Endothelial cell (in vitro differentiated cells): Measurements from ENCODE around the gene TCF23. TPM values are rescaled to one million over a fixed set of nuclear protein-coding genes. Genes with fewer than 3 reads are reported as not detected.

Source experiments
- DNase-seq: peaks from one replicate; pipeline ENCODE4 v3.0.0; 2021; ENCODE audit warnings: low spot score
- H3K27ac Mint-ChIP-seq: one replicate; pipeline ENCODE4 v1.8.0; 2021; ENCODE audit warnings: mixed read lengths, inconsistent platforms; ENCODE audit not compliant: unreplicated experiment
- H3K27me3 Mint-ChIP-seq: one replicate; pipeline ENCODE4 v1.8.0; 2021; ENCODE audit warnings: mild to moderate bottlenecking, moderate library complexity, mixed read lengths, inconsistent platforms; ENCODE audit not compliant: unreplicated experiment
- H3K36me3 Mint-ChIP-seq: one replicate; pipeline ENCODE4 v1.8.0; 2021; ENCODE audit warnings: mild to moderate bottlenecking, low read depth, mixed read lengths, inconsistent platforms; ENCODE audit not compliant: unreplicated experiment
- H3K4me1 Mint-ChIP-seq: one replicate; pipeline ENCODE4 v1.8.0; 2021; ENCODE audit warnings: mild to moderate bottlenecking, mixed read lengths, inconsistent platforms; ENCODE audit not compliant: unreplicated experiment
- H3K4me3 Mint-ChIP-seq: one replicate; pipeline ENCODE4 v1.8.0; 2021; ENCODE audit warnings: mild to moderate bottlenecking, mixed read lengths, inconsistent platforms; ENCODE audit not compliant: unreplicated experiment
- H3K9me3 Mint-ChIP-seq: one replicate; pipeline ENCODE4 v1.8.0; 2021; ENCODE audit warnings: mixed read lengths, inconsistent platforms; ENCODE audit not compliant: unreplicated experiment
- total RNA-seq: library from RNA; stranded (reverse); fragmentation: NEBNext Ultra II Directional; extraction: Animal tissue kit (Norgen Biotek cat#: 25700); gene quantifications from one replicate; pipeline ENCODE4 v1.2.1, GENCODE V29; 2021; ENCODE audit not compliant: unreplicated experiment
- TF ChIP-seq, protein P1 (sequence below): fragments of 200-600 bp; sonication (generic); IDR thresholded peaks from one replicate; pipeline ENCODE4 v1.5.0; 2021; ENCODE audit warnings: antibody characterized with exemption; ENCODE audit not compliant: unreplicated experiment

The TCF23 gene
- total RNA-seq, 1 donor from 2014 or later: not detected

DNA sequence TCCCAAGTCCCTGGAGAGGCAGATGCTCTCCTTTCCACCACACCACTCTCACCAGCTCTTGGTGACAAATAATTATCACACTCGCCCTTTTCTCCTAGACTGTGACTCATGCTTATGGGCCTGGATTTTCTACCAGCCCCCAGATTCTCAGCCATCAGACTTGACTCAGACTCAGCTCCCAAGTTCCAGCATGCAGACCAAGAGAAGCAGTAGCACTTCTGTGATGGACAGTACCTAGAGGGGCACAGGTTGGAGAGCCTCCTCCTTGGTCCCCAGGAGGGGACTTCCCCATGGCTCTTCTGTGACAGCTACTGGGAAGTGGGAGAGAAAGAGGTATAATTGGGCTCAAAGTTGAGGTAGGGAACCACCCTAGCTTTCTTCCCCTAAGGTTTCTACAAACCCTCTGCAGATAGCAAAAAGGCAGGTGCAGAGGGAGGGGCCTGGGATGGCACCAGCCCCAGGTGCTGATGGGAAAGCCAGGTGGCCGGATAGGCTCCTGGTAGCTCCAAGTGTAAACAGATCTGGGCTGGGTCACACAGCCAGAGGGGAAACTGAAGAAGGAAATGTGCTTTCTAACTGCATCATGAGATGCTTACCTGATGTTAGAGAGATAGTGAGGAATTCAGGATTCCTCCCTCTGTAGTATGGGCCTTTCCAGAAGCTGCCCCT, 4.1 kb downstream of the TCF23 start:
- H3K4me1 Mint-ChIP-seq: no peaks in the 10 kb centered on the region
- no peak for DNase-seq
- no peak overlapping the region for H3K27ac Mint-ChIP-seq
- TF ChIP-seq, protein P1, sequence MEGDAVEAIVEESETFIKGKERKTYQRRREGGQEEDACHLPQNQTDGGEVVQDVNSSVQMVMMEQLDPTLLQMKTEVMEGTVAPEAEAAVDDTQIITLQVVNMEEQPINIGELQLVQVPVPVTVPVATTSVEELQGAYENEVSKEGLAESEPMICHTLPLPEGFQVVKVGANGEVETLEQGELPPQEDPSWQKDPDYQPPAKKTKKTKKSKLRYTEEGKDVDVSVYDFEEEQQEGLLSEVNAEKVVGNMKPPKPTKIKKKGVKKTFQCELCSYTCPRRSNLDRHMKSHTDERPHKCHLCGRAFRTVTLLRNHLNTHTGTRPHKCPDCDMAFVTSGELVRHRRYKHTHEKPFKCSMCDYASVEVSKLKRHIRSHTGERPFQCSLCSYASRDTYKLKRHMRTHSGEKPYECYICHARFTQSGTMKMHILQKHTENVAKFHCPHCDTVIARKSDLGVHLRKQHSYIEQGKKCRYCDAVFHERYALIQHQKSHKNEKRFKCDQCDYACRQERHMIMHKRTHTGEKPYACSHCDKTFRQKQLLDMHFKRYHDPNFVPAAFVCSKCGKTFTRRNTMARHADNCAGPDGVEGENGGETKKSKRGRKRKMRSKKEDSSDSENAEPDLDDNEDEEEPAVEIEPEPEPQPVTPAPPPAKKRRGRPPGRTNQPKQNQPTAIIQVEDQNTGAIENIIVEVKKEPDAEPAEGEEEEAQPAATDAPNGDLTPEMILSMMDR: no peak
- H3K27me3 Mint-ChIP-seq: no peaks in the 10 kb centered on the region
- no peak overlapping the region for H3K4me3 Mint-ChIP-seq
- H3K36me3 Mint-ChIP-seq: no peaks in the 10 kb centered on the region
- H3K9me3 Mint-ChIP-seq: no peaks in the 10 kb centered on the region

GRCh38 chr2:27154488-27154887, 5.7 kb downstream of the TCF23 start:
- no peak for DNase-seq
- Mint-ChIP-seq H3K36me3 (no peaks in the 10 kb centered on the region), H3K9me3 (no peaks in the 10 kb centered on the region), H3K4me3 (no peak overlapping the region), H3K27ac (no peak overlapping the region), H3K4me1 (no peaks in the 10 kb centered on the region), H3K27me3 (no peaks in the 10 kb centered on the region)
- TF ChIP-seq, protein P1: no peak

DNA sequence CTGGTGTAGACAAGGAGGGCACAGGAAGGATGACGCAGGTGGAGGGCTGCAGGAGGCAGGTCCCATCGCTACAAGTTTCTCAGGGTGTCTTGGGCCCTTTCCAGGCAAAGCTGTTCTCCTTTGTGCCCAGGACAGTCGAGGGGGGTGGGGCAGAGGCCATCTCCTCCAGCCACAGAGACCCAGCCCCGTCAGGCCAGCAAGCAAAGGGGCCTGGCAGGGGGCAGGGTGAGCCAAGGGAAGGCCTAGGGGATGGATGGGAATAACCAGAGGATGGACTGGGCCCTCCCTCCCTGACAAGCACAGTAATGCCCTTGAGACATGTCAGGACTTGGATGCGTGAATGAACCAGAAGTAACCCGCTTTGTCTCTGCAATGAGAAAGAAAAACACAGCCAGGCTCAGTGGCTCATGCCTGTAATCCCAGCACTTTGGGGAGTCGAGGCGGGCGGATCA, 6.3 kb downstream of the TCF23 start:
- H3K9me3 Mint-ChIP-seq: no peaks in the 10 kb centered on the region
- no peak for DNase-seq
- no peaks in the 10 kb centered on the region for H3K36me3 Mint-ChIP-seq
- peaks cover 1% of the 10 kb centered on the region for H3K27me3 Mint-ChIP-seq
- TF ChIP-seq, protein P1: no peak
- H3K4me3 Mint-ChIP-seq: no peak overlapping the region
- H3K27ac Mint-ChIP-seq: no peak overlapping the region
- no peaks in the 10 kb centered on the region for H3K4me1 Mint-ChIP-seq

DNA sequence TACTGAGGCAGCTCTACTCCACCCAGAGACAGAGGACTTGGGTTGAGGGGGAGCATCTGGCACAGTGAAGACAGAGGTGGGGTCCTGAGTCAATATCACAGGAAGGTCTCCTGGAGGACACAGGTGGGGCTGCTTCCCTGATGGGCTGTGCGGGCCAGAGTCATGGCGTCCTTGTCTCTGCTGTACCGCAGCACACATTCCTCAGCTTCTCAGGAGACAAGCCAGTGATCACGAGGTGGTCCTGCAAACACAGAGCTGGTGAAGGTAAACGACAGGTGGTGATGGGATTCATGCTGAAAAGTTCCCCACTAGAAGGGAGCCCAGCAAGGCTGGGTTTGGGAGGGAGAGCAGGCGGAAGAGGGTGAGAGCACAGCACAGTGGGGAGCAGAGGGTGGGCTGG, 9.7 kb downstream of the TCF23 start:
- Mint-ChIP-seq H3K36me3 (no peaks in the 10 kb centered on the region), H3K27me3 (peaks cover 2% of the 10 kb centered on the region), H3K9me3 (no peaks in the 10 kb centered on the region), H3K27ac (no peak overlapping the region), H3K4me1 (no peaks in the 10 kb centered on the region), H3K4me3 (no peak overlapping the region)
- DNase-seq: no peak
- TF ChIP-seq, protein P1: no peak

GRCh38 chr2:27159271-27159670, 10.5 kb downstream of the TCF23 start:
- Mint-ChIP-seq H3K27me3 (peaks cover 2% of the 10 kb centered on the region), H3K27ac (no peak overlapping the region), H3K9me3 (no peaks in the 10 kb centered on the region), H3K4me3 (no peak overlapping the region), H3K4me1 (no peaks in the 10 kb centered on the region), H3K36me3 (no peaks in the 10 kb centered on the region)
- TF ChIP-seq, protein P1: no peak
- no peak for DNase-seq
